Measurements from ENCODE around the gene SLC35G6. TPM values are rescaled to one million over a fixed set of nuclear protein-coding genes. Genes with fewer than 3 reads are reported as not detected.

Gene SLC35G6
- total and polyA plus RNA-seq, 2 of the 13 experiments (the other 11 are each of a cell fraction or from before 2014, with no cell fraction given), result 0.07 TPM; not detected in 1

- TF ChIP-seq RXRA (CRISPR knock-in tag; IDR thresholded peaks at IDR 0.05), result peak; percentile 45; the same call in 1 of the 2 replicates
- TF ChIP-seq SSRP1 (CRISPR knock-in tag; IDR thresholded peaks at IDR 0.05), result no peak
- no peak for TF ChIP-seq FLYWCH1 (CRISPR knock-in tag; IDR thresholded peaks at IDR 0.05)
- TF ChIP-seq ZNF781 (CRISPR knock-in tag; IDR thresholded peaks at IDR 0.05; ENCODE audit: borderline replicate concordance, not compliant biosample characterization), result no peak
- TF ChIP-seq ELF3 (CRISPR knock-in tag; IDR thresholded peaks at IDR 0.05), result 0 out of 2 replicates have a peak, but pooled peaks have one; percentile 10
- TF ChIP-seq ATF7 (IDR thresholded peaks at IDR 0.05), result no peak
- TF ChIP-seq ATF7 (CRISPR knock-in tag; IDR thresholded peaks at IDR 0.05), result peak; percentile 54; the same call in 1 of the 2 replicates
- no peak for TF ChIP-seq PCBP2 (optimal IDR thresholded peaks at IDR 0.05; ENCODE audit: low read depth, low read length, poor library complexity, severe bottlenecking)
- 0 out of 2 replicates have a peak, but pooled peaks have one; percentile 62 for TF ChIP-seq ZBTB42 (CRISPR knock-in tag; IDR thresholded peaks at IDR 0.05)
- TF ChIP-seq CBX5 (CRISPR knock-in tag; IDR thresholded peaks at IDR 0.05; ENCODE audit: borderline replicate concordance), result peak; percentile 29; the same call in 1 of the 2 replicates
- no peak for TF ChIP-seq MATR3 (CRISPR knock-in tag; IDR thresholded peaks at IDR 0.05)
- no peak for TF ChIP-seq POLR2AphosphoS2 (IDR thresholded peaks at IDR 0.05; ENCODE audit: low read depth, low read length)
- no peak for TF ChIP-seq ZFP36L2 (CRISPR knock-in tag; IDR thresholded peaks at IDR 0.05)
- 0 out of 2 replicates have a peak, but pooled peaks have one; percentile 11 for TF ChIP-seq RARA (CRISPR knock-in tag; IDR thresholded peaks at IDR 0.05)
- TF ChIP-seq ATF2 (CRISPR knock-in tag; IDR thresholded peaks at IDR 0.05), result no peak; the same call in 1 of the 2 replicates
- peak; percentile 62 for TF ChIP-seq SRSF1 (optimal IDR thresholded peaks at IDR 0.05; ENCODE audit: low read depth, low read length)
- no peak for TF ChIP-seq CCAR2 (optimal IDR thresholded peaks at IDR 0.05; ENCODE audit: low read depth, low read length)
- peak; percentile 52 for TF ChIP-seq ZFY (CRISPR knock-in tag; IDR thresholded peaks at IDR 0.05)
- TF ChIP-seq KLF12 (CRISPR knock-in tag; IDR thresholded peaks at IDR 0.05; ENCODE audit: borderline replicate concordance), result no peak
- TF ChIP-seq E2F2 (CRISPR knock-in tag; IDR thresholded peaks at IDR 0.05; ENCODE audit: borderline replicate concordance), result no peak
- peak; percentile 52 for TF ChIP-seq KLF6 (CRISPR knock-in tag; IDR thresholded peaks at IDR 0.05)
- TF ChIP-seq ZNF772 (CRISPR knock-in tag; IDR thresholded peaks at IDR 0.05), result 0 out of 2 replicates have a peak, but pooled peaks have one; percentile 29
- no peak for TF ChIP-seq KDM4B (CRISPR knock-in tag; IDR thresholded peaks at IDR 0.05)
- TF ChIP-seq ATF5 (CRISPR knock-in tag; IDR thresholded peaks at IDR 0.05; ENCODE audit: low read depth), result no peak
- TF ChIP-seq ZNF740 (CRISPR knock-in tag; IDR thresholded peaks at IDR 0.05), result peak; percentile 49; the same call in 1 of the 2 replicates
Measured at GRCh38 chr17:7479213-7480088, 1.8 kb upstream of the SLC35G6 start, which contains the start of gene ZBTB4 (continued).

Data from HepG2 (cell line).